H4 (cell line): ENCODE measurements around the gene DNAI4. TPM values are rescaled to one million over a fixed set of nuclear protein-coding genes. Genes with fewer than 3 reads are reported as not detected.
"Not testable (repeated sequence)": the region's sequence is repeated elsewhere in the genome, so short reads cannot be mapped to it uniquely, and the experiment has no call there.

Source experiments
- DNase-seq: peaks from one replicate; pipeline ENCODE4 v3.0.0-alpha.2; 2015; ENCODE audit warnings: low spot score
- total RNA-seq: library from RNA; depleted of rRNA; stranded (reverse); fragments of >200 nt; shearing (Covaris generic); gene quantifications from 2 replicates; pipeline ENCODE4 v1.2.3, GENCODE V29; 2014; rRNA removed

Gene DNAI4, protein sequence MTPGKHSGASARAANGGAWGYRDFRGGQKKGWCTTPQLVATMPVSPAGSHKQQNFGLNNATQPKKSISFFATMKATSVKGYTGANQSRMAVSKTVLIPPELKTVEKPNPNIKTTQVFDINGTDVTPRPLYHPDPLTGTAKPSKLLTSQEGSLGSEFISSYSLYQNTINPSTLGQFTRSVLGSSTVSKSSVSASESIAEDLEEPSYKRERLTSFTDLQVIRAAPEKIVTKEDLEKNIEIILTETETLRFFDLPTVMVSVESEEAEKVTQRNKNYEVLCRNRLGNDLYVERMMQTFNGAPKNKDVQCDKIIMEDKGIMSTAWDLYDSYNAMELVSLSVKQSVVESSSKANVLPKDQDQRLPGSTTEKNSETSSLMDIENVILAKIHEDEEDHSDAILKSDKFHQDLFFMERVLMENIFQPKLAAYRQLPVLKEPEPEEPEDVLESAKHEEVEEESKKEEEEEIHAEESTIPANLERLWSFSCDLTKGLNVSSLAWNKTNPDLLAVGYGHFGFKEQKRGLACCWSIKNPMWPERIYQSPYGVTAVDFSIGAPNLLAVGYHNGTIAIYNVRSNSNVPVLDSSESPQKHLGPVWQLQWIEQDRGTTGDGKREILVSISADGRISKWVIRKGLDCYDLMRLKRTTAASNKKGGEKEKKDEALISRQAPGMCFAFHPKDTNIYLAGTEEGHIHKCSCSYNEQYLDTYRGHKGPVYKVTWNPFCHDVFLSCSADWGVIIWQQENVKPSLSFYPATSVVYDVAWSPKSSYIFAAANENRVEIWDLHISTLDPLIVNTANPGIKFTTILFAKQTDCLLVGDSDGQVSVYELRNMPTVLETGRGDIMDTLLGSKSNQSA
- total RNA-seq = 0.31 and 0.89 TPM in 2 replicates

DNA sequence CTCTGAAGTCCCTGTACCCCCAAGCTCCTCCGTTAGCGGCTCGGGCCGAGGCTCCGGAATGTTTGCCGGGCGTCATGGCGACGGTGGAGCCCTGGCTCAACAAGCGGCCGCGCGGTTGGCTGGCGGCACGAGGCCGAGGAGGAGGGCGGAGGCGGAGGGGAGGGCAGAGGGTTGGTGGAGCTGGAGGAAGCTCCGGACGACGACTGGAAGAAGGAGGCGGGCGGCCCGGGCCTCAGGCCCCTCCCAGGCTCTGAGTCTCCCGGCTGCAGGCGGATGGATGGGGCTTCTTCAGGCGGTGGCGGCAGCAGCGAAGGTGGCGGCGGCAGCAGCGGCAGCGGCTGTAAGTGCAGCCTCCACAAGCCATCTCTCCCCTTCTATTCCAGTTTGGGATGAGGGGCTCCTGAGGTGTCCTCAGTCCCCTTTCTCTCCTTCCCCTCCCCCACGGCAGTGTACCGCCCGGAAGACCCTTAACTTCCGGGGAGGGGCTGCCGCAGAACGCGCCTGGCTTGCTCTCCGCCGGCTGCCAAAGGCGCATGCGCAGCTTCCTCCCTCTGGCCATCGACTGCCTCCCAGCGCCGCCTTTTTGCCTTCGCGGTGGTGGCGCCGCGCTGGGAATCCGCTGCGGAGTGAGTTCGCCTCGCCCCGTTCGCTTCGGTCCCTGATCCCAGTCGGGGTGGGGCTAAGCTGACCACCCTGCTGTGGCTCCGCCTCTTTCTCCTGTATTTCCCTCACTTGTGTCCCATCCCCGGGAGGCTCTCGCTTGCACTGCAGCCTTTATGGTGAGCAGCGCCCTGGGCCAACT, at the start of gene DNAI4, which contains the start of gene MIER1:
Gene DNAI4, minus strand, starts transcription at position 101 of the 802 bp plus-strand sequence. Its CDS starts 25 bp downstream, at position 76.
Gene MIER1, plus strand, starts transcription at position 235 of the 802 bp plus-strand sequence. Its CDS starts 39 bp downstream, at position 274.
- DNase-seq = peak; percentile 99

DNA sequence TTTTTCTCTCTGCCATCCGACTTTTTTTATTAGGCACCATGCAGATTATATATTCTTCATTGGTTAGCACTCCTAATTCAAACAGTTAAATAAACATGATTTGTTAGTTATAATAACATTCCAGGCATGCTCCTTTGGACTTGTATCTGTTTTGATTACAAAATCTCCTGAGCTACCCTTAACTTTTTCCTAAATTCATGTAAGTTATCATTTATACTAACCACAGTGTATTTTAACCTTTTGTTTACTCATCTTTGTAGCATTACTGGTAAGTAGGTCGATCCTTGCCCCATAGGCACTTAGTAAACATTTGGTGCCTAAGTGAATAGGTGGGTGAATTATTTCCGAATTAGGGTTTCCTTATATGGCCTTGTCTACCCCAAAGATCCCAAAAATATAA, 43.9 kb upstream of the DNAI4 start:
- DNase-seq = no peak

DNA sequence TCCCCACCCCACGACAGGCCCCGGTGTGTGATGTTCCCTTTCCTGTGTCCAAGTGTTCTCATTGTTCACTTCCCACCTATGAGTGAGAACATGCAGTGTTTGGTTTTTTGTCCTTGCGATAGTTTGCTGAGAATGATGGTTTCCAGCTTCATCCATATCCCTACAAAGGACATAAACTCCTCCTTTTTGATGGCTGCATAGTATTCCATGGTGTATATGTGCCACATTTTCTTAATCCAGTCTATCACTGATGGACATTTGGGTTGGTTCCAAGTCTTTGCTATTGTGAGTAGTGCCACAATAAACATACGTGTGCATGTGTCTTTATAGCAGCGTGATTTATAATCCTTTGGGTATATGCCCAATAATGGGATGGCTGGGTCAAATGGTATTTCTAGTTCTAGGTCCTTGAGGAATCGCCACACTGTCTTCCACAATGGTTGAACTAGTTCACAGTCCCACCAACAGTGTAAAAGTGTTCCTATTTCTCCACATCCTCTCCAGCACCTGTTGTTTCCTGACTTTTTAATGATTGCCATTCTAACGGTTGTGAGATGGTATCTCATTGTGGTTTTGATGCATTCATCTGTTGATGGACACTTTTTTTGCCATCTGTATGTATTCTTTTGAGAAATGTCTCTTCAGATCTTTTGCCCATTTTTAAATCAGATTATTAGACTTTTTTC, 41.7 kb upstream of the DNAI4 start:
- DNase-seq = not testable (repeated sequence)

DNA sequence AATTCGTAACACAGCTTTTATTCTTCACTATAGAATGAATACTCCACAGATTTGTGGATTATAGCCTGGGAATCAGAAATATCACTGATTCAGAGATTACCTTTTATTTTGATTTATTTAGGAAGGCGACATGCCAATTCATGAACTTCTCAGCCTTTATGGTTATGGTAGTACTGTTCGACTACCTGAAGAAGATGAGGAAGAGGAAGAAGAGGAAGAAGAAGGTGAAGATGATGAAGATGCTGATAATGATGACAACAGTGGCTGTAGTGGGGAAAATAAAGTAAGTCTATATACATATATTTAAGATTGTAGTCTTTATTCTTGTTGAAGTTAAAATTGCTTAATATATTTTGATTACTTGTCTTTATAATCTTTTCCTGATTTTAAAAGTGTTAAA, 33.3 kb upstream of the DNAI4 start:
- DNase-seq = no peak

DNA sequence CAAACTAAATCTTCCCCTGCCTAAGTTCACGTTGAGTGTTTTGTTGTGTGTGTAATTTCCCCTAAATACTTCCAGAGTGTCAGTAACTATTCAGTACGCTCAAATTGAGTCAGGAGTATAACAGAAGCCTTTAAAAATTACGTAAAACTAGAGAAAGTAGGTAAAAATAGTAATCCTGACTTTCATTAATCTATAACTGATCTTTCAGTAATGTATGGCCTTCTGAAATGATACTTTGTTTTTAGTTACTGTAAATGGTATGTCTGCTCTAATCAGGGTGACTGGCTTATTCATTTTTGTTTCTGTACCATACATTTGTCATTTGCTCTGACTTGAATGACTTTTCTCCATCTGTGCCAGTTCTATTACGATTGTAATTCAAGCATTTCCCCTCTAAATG, 29.6 kb upstream of the DNAI4 start:
- DNase-seq = no peak

DNA sequence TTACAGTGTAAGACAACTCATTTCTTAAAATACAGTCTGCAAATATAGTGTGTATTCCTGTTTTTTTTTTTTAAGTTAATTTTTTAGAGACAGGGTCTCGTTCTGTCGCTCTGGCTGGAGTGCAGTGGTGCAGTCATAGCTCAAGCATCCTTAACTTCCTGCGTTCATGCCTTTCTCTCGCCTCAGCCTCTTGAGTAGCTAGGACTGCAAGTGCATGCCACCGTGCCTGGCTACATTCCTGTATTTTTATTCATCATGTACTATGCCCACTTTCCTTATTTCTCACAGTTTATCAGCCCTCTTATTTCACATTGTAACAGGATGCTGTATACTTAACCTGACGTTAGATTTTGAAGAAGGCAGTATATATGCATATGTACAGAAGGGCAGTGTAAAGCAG, 26.9 kb upstream of the DNAI4 start:
- DNase-seq = no peak

DNA sequence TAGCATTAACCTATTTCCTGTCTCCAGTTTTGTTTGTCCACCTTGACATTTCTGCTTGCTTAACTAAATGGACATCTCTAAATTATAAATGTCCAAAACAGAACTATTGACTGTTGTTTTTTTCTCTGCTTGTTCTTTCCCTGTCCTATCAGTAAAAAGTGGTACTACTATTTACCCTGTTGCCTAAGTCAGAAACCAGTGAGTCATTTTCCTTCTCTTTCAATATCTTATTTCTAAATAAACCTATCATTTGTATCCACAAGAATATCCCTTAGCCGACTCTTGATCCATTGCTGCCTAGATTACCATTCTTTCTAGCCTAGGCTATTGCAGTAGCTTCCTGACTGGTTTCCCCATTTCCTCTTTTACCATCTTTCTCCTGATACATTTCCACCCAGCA, 22.6 kb upstream of the DNAI4 start:
- no peak for DNase-seq

DNA sequence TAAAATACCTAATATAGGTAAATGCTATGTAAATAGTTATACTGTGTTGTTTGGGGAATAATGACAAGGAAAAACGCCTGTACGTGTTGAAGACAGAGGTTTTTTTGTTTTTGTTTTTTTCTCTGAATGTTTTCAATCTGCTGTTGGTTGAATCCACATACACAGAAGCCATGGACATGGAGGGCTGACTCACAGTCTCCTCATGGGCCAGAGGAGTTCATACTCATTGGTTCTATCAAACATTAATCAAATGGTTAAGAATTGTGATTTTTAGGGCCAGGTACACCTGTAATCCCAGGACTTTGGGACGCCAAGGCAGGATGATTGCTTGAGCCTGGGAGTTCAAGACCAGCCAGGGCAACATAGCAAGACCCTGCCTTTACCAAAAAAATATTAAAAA, 20.7 kb upstream of the DNAI4 start:
- no peak for DNase-seq

DNA sequence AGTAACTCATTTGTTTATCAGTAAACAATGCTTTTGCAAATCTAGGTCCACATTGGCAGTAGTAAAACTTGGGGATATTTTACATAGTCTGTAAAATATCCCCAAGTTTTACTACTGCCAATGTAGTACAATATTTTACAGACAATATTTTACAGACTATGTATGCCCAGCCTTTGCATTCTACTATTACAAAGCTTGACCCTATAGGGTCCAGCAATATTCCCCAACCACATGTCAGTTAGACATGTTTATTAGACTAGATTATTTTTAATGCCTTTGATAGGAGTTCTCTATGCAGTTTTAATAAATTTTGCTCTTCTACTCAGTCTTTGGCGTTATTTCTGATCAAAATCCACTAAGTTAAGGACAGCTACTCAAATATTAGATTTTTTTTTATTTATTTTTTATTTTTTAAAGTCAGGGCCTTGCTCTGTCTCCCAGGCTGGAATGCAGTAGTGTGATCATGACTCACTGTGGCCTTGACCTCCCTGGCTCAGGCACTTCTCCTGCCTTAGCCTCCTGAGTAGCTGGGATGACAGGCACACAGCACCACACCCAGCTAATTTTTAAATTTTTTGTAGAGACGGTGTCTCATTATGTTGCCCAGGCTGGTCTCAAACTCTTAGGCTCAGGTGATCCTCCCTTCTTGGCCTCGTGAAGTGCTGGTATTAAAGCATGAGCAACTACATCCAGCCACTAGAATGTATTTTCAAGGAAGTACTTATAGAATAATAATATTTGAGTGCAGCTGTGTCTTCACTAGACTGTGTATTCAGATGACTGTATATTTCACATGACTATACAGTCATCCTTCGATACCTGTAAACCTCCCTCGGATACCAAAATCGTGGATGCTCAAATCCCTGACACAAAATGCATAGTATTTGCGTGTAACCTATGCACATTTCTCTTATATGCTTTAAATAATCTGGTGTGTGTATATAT, 19.9 kb upstream of the DNAI4 start:
- DNase-seq = peak; percentile 35

DNA sequence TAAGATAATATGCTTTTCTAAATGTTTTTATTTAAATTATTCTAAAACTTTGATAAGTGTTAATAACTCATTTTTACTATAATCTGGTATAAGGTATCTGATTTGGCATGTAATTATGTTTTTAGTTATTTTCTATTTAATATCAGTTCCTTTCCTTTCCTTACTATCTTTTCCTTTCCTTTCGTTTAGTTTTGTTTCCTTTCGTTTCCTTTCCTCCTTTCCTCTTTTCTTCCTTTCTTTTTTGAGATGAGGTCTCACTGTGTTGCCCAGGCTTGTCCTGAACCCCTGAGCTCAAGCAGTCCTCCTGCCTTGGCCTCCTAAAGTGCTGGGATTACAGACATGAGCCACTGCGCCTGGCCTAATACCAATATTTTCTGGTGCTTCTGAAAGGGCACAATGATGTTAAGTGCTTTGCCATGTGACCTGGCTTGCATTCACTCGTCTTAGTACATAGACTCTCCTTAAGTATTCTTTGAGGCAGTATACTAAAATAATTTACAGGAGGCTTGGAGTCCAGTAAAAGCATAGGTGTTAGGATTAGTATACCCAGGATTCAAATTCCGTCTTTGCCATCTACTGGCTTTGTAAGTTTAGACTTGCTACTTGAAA, 18.8 kb upstream of the DNAI4 start:
- no peak for DNase-seq

DNA sequence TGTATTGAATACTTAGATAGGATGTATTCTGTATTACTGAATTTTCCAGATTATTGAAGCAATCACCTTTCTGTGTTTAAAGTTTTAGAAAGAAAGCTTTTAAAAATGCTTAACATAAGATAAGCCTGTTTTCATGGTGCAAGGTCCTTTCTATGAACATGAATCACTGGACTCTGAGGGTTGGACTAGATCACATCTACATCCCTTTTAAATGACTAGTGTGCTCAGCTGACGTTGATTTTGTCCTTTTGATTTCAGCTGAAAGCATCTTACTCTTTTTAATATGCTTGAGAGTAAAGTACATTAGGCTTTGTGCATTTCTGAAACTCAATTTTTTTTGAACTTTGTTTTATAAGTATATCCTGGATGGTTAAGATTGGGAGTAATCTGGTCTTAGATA, 16.3 kb upstream of the DNAI4 start:
- no peak for DNase-seq

DNA sequence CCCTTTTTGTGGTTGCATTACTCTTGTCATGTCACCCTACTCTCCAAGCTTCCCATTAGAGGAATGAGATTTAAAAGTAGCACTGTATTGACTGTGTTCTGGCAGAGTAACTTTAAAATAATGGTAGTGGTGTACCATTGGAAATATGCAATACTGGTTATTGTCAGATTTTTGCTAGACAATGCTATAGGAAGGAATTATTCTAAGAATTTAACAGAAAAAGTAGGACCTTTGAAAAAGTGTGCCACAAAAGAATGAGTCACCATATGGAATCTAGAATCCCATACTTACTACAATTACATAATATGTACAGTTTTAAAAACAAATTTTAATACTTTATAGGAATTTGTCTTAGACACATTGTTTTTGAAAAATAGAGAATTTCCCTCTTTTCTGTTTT, 14.0 kb upstream of the DNAI4 start:
- DNase-seq = no peak

DNA sequence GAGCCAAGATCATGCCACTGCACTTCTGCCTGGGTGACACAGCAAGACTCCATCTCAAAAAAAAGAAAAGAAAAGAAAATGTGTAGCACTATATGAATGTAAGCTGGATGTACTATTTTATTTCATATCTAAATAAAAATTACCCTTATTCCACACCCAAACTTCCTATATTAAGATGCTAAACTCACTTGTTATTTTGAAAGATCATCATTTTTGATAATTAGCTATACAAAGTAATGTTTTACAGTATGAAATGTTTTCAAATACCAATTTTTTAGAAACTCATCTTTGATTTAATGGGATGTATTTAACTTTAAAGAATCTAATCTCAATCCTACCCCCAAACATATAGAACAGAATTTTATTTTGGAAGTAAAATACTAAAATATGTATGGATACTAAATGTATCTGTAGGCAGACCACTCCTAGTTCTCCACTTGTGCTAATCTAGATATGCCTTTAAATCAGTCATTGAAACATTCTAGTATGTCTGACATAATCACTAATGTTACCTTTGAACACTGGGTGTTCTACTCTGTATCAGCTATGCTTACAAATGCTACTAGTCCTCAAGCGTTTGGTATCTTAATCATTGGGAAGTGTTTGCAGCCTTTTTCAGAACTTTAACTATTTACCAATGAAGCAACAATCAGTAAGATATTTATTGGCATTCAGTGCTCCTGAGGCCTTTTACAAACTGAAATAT, 13.0 kb upstream of the DNAI4 start:
- no peak for DNase-seq

DNA sequence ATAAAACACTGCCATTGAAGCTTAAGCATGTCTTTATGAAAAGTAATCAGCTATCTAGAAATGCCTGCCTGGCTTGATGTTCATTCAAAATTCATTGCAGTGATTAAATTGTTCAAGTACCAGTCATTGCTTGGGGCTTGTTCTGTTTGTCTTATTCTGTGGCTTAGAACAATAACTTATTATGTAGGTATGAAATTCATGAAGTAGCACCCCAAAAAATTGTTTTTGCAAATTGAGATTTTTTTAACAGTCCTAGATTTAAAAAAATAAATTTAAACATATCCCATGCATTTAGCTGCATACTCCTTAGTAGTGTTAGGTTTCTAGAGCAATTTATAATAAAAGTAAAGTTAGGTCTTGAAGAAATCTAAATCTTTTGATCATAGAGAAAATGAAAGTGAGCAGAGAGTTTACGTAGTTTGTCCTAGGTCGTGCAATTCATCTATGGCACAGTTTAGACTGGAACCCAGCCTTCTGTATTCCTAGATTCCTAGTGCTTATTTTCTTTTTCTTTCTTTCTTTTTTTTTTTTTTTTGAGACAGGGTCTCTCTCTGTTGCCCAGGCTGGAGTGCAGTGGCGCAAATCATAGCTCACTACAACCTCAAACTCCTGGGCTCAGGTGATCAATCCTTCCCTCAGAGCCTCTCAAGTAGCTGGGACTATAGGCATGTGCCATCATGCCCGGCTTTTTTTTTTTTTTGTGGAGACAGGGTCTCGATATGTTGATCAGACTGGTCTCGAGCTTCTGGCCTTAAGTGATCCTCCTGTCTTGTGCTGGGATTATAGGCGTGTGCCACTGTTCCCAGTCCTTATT, 9.4 kb upstream of the DNAI4 start:
- DNase-seq = peak; percentile 42

DNA sequence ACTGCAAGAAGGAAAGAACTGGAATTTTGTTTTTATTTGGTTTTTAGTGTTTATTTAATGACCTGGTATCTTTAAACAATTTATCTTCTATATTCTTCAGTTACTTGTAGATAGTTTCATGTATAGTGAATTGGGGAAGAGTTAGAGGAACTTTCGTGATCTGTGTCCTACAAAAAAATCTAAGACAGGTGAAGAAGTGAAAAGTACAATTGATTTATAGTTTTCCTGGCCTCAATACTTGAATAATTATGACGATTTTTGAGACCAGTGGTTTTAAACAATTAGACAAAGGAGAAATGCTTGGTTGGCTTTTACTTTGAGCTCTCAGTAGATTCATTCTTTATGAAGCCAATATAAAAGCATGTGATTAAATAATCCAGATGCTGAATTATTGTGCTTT, 7.6 kb upstream of the DNAI4 start:
- DNase-seq = no peak

DNA sequence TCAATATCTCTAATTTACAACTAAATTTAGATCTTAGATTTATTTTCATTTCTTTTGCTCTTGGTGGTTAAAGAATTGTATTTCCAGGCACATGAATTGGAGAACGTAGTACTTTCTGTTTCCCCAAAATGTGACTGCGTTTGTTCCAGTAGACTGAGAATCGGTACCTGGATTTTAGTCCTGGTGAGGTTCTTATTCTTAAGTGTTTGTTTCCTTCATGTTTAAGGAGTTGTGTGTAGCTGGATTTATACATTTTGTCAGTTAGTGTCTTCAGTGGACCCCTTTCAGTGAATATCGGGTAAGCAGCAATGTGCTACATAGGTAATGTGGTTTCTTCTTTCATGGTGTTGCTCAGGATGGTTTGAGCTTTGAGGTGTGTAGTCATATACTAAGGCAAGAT, 6.9 kb upstream of the DNAI4 start:
- peak; percentile 19 for DNase-seq

DNA sequence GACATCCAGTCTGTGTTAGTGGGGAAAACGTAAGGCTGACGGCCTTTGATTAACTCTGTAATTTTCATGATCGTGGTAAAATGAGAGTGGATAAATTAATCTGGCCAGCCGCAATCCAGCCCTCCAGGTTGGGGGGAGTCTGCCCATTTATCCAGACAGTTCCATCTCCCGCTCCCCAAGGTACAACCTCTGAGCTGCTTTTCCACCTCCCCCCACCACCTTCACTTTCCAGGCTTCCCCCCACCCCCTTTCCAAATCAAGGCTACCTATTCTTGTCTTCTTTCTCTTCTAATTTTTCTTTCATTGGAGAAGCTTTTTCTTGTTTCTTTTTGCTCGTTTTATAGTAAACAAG, 6.1 kb upstream of the DNAI4 start:
- DNase-seq = no peak
